ENCODE measurements around the gene TRPM2.

TRPM2 gene

DNA sequence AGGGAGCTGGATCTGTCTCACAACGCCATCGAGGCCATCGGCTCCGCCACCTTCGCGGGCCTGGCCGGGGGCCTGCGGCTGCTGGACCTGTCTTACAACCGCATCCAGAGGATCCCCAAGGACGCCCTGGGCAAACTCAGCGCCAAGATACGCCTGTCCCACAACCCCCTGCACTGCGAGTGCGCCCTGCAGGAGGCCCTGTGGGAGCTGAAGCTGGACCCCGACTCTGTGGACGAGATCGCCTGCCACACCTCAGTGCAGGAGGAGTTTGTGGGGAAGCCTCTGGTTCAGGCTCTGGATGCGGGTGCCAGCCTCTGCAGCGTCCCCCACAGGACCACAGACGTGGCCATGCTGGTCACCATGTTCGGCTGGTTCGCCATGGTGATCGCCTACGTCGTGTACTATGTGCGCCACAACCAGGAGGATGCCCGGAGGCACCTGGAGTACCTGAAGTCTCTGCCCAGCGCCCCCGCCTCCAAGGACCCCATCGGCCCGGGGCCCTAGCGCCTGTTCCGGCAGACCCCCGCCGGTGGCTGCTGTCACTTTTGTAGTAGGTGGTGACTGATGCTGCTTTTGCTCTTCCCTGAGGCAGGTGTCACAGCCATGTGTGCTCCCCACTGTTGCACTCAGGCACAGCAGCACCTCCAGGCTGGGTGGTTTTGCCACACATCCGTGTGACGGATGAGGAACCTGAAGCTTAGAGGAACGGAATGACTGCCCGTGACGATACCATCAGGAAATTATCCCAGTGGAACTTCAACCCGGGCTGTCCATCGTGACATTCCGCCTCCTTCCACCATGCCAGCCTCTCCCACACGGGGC lies 103.7 kb downstream of the TRPM2 start:
- ChIA-PET CTCF (no interaction called here), POLR2A (no interaction called here)
- DNase-seq (ENCODE audit: low read depth, low spot score), result no peak
- H3K4me3 ChIP-seq (ENCODE audit: low read depth, low read length), result no peak overlapping the region
- no peak for TF ChIP-seq CTCF (IDR thresholded peaks at IDR 0.05; ENCODE audit: insufficient read depth, low read length, missing control alignments)

DNA sequence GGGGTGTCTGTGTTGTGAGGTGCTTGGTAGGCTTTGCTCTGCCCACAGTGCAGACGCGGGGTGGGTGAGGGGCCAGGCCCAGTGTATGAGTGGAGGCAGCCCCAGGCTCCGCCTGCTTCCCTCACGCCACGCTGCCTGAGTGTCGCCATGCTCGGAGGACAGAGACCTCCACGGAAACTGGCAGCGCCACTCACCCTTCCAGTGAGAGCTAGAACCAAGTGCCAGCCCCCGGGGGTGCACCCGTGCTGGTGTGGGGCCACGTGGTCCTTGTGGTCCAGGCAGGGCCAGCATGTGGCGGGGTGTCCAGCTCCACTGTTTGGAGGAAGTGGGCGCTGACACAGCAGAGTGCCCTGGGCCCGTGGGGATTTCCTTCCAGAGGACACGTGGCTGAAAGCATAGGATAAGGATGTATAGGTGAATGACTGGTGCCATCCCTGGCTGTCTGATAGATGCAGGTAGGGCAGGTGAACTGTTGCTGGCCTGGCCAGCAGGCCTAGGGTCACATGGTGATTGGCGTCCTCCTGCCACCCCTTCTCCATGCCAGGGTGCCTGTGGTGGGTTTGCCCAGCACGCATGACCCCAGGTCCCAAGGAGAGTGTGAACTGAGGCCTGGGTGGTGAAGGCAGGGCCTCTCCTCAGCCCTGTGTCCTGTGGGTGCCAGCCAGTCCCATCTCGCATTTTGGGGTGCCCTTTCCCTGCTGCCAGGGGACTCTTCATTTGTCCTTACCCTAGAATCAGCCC lies 105.7 kb downstream of the TRPM2 start:
- H3K4me3 ChIP-seq (ENCODE audit: low read depth, low read length), result no peak overlapping the region
- no peak for TF ChIP-seq CTCF (IDR thresholded peaks at IDR 0.05; ENCODE audit: insufficient read depth, low read length, missing control alignments)
- no peak for DNase-seq (ENCODE audit: low read depth, low spot score)
- CTCF ChIA-PET, result no interaction called here
- POLR2A ChIA-PET, result no interaction called here

DNA sequence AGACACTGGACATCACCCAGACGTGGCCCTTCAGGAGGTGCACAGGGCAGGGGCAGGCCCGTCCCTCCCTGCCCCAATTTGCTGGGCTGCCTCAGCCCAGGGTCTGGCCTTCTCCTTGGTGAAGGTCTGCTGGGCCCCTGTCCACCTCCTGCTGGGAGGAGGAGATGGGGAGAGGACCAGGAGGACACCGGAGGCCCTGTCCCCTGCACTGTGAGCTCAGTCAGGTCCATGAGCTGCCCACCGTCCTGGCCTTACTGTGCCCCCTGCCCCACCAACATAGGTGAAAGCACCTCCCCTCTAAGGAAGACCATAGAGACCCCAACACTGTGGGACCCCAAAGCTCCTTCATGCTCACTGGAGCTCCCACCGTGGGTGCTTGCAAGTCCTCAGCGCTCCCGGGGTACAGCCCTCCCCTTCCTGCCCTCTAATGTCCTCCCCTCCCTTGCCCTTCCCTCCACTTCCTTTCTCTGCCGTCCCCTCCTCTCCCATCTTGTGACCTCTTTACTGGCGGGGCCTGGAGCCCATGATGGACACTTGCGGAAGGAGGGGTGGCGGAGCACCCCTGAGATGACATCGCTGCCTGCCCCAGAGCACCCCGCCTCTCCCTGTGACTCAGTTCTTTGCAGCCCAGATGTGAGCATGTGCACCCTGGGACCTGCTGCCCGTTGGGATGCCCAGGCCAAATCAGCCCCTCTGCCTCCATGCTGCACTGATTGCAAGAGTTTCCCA lies 106.5 kb downstream of the TRPM2 start:
- no peak for TF ChIP-seq CTCF (IDR thresholded peaks at IDR 0.05; ENCODE audit: insufficient read depth, low read length, missing control alignments)
- ChIA-PET CTCF (no interaction called here), POLR2A (no interaction called here)
- no peak overlapping the region for H3K4me3 ChIP-seq (ENCODE audit: low read depth, low read length)
- no peak for DNase-seq (ENCODE audit: low read depth, low spot score)

GRCh38 chr21:44460441-44460755 lies 107.0 kb downstream of the TRPM2 start:
- no peak for TF ChIP-seq CTCF (IDR thresholded peaks at IDR 0.05; ENCODE audit: insufficient read depth, low read length, missing control alignments)

GRCh38 chr21:44461005-44461404 lies 107.6 kb downstream of the TRPM2 start:
- DNase-seq (ENCODE audit: low read depth, low spot score), result no peak
- no peak for TF ChIP-seq CTCF (IDR thresholded peaks at IDR 0.05; ENCODE audit: insufficient read depth, low read length, missing control alignments)
- POLR2A ChIA-PET, result no interaction called here
- H3K4me3 ChIP-seq (ENCODE audit: low read depth, low read length), result no peak overlapping the region
- CTCF ChIA-PET, result interaction anchor here (2.1 kb wide), 1 partner anchor 332 kb away, joined by 10 read pairs; no protein-coding TSS in a partner anchor

More at GRCh38 chr21:44460441-44460755, 107.0 kb downstream of the TRPM2 start:
- ChIA-PET CTCF (interaction anchor here (2.1 kb wide), 1 partner anchor 333 kb away, joined by 10 read pairs; no protein-coding TSS in a partner anchor), POLR2A (no interaction called here)
- no peak for DNase-seq (ENCODE audit: low read depth, low spot score)
- no peak overlapping the region for H3K4me3 ChIP-seq (ENCODE audit: low read depth, low read length)

All from AG04449 (cell line).